ENCODE data around the gene SFMBT2.
A peak's percentile ranks its signal among the peaks of the same experiment; 100 is the strongest.

SFMBT2 gene

DNA sequence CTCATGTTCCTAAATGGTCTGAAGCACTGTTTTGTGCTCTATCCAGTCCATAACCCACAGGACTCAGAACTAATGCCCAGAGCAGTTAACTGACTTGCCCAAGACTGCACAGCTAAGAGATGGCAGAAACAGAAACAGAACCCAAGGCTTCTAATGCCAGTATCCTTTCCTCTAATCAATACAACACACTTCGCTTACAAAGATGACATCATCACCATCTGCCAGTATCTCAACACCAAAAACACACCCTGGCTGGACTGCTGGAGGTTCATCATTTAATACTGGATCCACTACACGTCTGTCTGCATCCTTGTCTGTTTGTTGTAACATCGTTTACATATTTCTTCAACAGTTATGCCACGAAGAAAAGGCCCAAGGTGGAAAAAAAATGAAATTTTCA lies 165.3 kb downstream of the SFMBT2 start:
- H3K27ac ChIP-seq = no peak overlapping the region
- TF ChIP-seq, protein P1, sequence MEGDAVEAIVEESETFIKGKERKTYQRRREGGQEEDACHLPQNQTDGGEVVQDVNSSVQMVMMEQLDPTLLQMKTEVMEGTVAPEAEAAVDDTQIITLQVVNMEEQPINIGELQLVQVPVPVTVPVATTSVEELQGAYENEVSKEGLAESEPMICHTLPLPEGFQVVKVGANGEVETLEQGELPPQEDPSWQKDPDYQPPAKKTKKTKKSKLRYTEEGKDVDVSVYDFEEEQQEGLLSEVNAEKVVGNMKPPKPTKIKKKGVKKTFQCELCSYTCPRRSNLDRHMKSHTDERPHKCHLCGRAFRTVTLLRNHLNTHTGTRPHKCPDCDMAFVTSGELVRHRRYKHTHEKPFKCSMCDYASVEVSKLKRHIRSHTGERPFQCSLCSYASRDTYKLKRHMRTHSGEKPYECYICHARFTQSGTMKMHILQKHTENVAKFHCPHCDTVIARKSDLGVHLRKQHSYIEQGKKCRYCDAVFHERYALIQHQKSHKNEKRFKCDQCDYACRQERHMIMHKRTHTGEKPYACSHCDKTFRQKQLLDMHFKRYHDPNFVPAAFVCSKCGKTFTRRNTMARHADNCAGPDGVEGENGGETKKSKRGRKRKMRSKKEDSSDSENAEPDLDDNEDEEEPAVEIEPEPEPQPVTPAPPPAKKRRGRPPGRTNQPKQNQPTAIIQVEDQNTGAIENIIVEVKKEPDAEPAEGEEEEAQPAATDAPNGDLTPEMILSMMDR (conservative IDR thresholded peaks at IDR 0.05) = no peak

DNA sequence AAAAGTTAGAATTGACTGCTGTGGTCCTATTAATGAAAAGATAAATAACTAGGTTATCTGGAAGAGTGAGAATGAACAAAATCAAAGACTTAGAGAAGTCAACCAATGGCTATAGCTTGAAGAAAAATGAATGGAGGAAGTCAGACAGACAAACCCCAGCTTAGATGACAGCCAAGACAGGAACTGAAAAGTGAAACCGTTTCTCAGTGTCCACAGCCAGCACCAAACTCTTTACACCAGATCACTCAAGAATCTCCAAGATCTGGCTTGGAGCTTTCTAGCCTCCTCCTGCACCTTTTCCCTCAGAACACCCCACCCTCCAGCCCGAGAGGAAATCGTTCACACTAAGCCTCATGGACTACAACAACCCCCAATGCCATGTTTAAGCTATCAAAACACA lies 167.0 kb downstream of the SFMBT2 start:
- TF ChIP-seq, protein P1 (conservative IDR thresholded peaks at IDR 0.05) = no peak
- no peak overlapping the region for H3K27ac ChIP-seq

DNA sequence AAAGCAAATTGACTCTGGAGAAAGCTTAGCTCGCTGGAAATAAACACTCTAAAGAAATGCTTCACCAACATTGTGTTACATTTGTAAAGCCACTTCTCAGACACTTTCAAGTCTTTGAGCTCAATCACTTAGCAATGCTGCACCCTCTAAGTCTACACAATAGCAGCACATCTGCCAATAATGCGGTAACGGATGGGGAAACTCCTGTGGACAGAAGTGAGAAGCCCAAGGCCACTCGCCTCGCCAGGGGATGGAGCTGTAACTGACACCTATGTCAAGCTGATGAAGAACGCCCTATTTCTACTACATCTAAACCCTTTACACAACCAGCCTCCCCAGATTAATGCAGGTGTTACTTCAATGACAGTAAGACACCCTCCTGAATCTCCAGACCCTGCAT lies 167.7 kb downstream of the SFMBT2 start:
- H3K27ac ChIP-seq = no peak overlapping the region
- TF ChIP-seq, protein P1 (conservative IDR thresholded peaks at IDR 0.05) = no peak

DNA sequence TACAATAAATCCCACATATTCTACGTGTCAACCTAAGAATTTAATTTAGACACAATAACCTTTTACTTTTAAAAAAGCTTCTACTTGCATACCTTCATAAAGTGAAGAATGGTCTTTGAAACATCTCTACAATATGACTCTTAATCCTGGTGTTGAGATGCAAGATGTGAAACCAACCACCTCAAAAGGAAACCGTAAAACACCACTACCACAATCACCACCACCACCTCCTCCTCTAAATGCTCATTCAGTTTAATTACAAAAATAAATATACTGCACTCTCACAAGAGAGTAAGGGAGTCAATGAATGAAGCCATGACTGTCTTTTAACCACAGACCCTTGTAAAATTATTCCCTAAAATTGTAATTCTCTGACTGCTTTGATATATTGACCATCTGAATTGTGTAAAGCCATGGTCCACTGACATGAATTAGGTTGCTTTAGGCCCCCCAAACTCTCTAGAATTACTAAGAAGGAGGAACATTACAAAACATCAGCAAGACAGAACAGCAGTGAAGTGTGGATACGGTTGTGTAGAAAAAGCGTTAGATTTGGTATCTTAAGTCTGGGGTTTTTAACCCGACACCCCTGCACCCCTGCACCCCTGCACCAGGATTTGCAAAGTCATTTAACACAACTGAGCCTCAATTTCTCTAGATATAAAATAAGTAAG lies 171.4 kb downstream of the SFMBT2 start:
- TF ChIP-seq, protein P1 (conservative IDR thresholded peaks at IDR 0.05) = no peak
- H3K27ac ChIP-seq = no peak overlapping the region

DNA sequence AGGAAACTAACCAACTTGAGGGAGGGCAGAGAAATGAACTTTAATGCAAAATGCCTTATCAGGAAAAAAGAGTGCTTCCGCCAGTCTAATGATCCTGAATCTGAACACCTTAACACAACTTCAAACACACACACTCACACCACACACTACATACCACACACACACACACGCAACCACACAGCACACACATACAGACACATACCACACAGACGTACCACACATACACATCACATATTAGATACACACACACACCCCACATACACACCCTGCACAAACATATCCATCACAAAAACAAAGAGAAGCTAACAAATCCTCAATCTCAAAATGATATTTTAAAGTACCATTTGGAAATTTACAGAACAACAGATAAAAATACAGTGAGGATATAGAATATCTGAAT lies 175.5 kb downstream of the SFMBT2 start:
- peak overlapping the region; percentile 96 for H3K27ac ChIP-seq
- TF ChIP-seq, protein P1 (conservative IDR thresholded peaks at IDR 0.05) = no peak

DNA sequence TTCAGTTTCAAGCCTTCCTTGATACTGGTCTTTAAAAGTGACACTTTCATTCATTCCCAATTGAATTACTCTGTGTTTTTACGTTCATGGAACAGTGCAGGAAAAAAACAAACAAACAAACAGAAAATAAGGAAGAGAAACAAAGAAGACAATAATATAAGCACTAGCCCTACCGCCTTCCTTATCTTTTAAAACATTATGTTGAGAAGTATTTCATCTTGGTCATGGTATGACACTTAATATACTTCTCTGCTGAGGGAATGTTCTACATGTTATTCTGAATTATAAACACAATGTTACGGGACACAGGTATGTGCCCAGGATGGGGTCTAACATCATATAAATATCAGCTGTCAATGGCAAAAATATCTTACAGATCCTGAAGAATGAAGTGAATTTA lies 176.7 kb downstream of the SFMBT2 start:
- TF ChIP-seq, protein P1 (conservative IDR thresholded peaks at IDR 0.05) = no peak
- peak overlapping the region; percentile 96 for H3K27ac ChIP-seq

DNA sequence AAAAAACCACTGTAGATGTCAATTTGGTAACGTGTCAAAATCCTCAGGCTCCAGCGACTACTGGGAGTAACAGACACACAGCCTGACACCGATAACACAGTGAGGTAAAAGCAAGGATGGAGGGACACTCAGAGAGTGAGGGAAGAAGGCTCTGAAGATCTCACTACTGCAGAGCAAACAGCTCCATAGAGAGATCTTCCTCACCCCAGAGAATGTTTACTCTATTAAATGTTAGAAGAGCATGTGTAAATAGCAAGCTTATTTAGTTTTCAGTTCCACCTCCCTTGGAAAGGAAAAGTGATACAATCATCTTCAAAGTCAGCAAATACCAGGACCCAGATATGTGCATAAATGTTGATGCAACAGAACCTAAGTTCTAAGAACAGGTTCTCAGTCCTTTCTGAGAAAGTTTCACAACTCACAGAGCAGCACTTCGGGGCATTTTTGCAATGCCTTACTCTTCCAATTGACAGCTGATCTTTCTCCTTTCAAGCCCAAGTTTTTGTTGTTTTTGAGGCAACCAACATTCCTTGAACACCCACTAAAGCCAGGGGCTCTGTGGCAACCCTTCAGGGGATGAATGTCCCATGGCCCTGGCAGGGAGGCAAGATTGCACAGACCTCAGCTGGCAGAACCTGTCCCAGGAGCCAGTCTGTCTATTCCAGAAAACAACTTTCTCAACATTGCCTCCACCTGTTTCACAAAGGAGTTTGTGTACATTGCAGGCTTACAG lies 177.4 kb downstream of the SFMBT2 start:
- peak overlapping the region; percentile 96 for H3K27ac ChIP-seq
- TF ChIP-seq, protein P1 (conservative IDR thresholded peaks at IDR 0.05) = 0 out of 2 replicates have a peak, but pooled peaks have one; percentile 9
